Bronchial epithelial cell (primary cell): ENCODE results near the gene FBXO28. TPM values are rescaled to one million over a fixed set of nuclear protein-coding genes. Genes with fewer than 3 reads are reported as not detected.
A peak's percentile ranks its signal among the peaks of the same experiment; 100 is the strongest.
"Not testable (repeated sequence)": the region's sequence is repeated elsewhere in the genome, so short reads cannot be mapped to it uniquely, and the experiment has no call there.

Experiments
- DNase-seq: peaks from one replicate; pipeline ENCODE4 v3.0.0-alpha.2; 2010; ENCODE audit warnings: low read depth
- FAIRE-seq: peaks from 2 replicates; lab custom pipeline; 2011; peaks lifted over from hg19 to GRCh38; lab: Jason Lieb, UNC
- H3K27me3 ChIP-seq: 2 replicates; pipeline ENCODE4 v1.5.1; 2011; ENCODE audit warnings: low read length; ENCODE audit not compliant: control insufficient read depth, insufficient read depth
- H3K36me3 ChIP-seq: 2 replicates; pipeline ENCODE4 v1.5.1; 2011; ENCODE audit warnings: low read length; ENCODE audit not compliant: control insufficient read depth, insufficient read depth
- H3K4me3 ChIP-seq: 2 replicates; pipeline ENCODE4 v1.5.1; 2011; ENCODE audit warnings: mild to moderate bottlenecking, low read depth, low read length, control low read depth
- total RNA-seq: library from RNA; depleted of rRNA; stranded (reverse); fragments of >200 nt; gene quantifications from 2 replicates; pipeline ENCODE4 v1.2.1, GENCODE V29; 2014
- TF ChIP-seq, protein P1 (sequence below): IDR thresholded peaks from 2 replicates; pipeline ENCODE4 v1.5.1; 2011; ENCODE audit warnings: mild to moderate bottlenecking, moderate library complexity, low read length, control low read depth, inconsistent platforms; ENCODE audit not compliant: insufficient read depth, severe bottlenecking

Gene FBXO28
- total RNA-seq, 1 donor from 2014 or later, result 35.8 TPM

DNA sequence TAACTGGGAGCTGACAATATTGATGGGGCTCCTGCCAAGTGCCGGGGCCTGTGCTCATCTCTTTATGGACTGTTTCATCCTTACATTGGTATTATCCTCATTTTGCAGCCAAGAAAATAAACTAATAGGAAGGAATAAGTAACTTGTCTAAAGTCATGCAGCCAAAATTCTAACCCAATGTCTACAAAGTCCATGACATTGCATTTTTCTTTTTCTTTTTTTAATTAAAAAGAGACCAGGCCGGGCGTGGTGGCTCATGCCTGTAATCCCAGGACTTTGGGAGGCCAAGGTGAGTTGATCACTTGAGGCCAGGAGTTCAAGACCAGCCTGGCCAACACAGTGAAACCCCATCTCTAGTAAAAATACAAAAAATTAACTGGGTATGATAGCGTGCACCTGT, 87.9 kb downstream of the FBXO28 start:
- Histone ChIP-seq H3K4me3 (no peak overlapping the region), H3K27me3 (no peaks in the 10 kb centered on the region), H3K36me3 (no peaks in the 10 kb centered on the region)
- DNase-seq (no peak), FAIRE-seq (no peak)
- TF ChIP-seq, protein P1, sequence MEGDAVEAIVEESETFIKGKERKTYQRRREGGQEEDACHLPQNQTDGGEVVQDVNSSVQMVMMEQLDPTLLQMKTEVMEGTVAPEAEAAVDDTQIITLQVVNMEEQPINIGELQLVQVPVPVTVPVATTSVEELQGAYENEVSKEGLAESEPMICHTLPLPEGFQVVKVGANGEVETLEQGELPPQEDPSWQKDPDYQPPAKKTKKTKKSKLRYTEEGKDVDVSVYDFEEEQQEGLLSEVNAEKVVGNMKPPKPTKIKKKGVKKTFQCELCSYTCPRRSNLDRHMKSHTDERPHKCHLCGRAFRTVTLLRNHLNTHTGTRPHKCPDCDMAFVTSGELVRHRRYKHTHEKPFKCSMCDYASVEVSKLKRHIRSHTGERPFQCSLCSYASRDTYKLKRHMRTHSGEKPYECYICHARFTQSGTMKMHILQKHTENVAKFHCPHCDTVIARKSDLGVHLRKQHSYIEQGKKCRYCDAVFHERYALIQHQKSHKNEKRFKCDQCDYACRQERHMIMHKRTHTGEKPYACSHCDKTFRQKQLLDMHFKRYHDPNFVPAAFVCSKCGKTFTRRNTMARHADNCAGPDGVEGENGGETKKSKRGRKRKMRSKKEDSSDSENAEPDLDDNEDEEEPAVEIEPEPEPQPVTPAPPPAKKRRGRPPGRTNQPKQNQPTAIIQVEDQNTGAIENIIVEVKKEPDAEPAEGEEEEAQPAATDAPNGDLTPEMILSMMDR, result no peak

DNA sequence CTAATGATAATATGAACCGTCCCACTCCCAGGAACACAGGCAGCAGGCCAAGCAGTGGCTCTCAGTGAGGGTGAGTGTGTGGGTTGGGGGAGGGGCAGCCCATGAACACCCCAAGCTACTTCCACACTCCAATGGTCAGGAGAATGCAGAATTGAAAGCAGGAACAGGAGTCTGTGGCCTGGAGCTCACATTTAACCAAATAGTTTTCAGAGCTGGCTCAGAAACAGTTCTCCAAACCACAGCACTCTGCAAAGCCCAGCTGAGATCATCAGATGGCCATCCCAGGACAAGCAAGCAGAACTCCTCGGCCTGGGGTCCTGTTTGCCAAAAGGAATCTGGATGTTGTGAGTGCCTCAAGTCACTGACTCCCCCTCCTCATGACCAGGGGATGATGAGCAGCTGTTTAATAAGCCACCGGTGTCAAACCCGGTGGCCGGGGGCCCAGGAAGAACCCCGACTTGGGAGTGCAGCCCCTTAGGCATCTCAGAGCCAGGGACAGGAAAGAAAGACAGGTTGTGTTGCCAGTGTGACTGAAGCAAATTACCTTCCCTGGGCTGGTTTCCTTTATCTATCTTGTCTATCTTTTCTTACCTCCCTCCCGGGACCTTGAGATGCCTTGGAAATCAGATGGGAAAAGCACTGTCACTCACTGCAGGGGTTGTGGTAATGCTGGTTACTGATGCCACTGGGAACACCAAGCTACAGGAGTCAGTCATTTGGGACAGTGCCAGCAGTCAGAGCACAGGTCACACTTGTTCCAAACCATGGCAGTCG, 89.5 kb downstream of the FBXO28 start:
- Histone ChIP-seq H3K36me3 (no peaks in the 10 kb centered on the region), H3K4me3 (no peak overlapping the region), H3K27me3 (no peaks in the 10 kb centered on the region)
- TF ChIP-seq, protein P1, result no peak
- DNase-seq (no peak), FAIRE-seq (no peak)

DNA sequence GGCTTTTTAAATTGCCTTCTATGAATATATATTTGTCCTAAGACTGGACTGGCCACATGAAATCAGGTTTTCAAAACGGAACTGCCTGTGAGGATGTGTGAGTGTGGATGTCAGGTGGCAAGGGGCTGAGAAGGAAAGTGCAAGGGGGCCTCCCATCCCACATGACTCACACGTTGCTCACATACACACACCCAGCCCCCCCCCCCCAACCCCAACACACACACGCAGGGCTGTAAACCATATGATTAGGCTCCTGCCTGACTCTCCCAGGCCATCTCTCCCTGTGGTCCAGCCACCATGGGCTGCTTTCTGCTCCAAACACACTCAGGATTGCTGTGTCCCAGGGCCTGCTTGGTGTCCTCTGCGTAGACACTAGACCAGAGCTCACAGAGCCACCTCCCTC, 91.5 kb downstream of the FBXO28 start:
- no peak for FAIRE-seq
- no peaks in the 10 kb centered on the region for H3K36me3 ChIP-seq
- H3K27me3 ChIP-seq, result no peaks in the 10 kb centered on the region
- no peak overlapping the region for H3K4me3 ChIP-seq
- TF ChIP-seq, protein P1, result no peak
- peak; percentile 82 for DNase-seq

DNA sequence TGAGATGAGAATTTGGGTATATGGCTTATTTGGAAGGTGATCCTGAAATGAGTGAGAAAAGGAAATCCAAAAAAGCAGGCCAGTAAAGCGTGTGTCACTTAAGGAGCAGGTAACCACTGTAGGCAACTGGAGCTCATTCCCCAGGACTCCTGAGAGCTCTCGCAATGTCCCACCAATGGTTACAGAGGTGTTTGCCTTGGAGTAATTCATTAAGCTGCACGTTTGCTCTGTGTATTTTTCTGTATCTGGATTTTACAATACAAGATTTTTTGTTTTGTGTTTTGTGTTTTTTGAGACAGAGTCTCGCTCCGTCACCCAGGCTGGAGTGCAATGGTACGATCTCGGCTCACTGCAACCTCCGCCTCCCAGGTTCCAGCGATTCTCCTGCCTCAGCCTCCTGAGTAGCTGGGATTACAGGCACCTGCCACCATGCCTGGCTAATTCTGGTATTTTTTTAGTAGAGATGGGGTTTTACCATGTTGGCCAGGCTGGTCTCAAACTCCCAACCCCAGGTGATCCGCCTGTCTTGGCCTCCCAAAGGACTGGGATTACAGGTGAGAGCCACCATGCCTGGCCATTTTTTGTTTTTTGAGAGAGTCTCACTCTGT, 92.1 kb downstream of the FBXO28 start:
- H3K27me3 ChIP-seq, H3K36me3 ChIP-seq, H3K4me3 ChIP-seq, FAIRE-seq, DNase-seq: not testable (repeated sequence)

DNA sequence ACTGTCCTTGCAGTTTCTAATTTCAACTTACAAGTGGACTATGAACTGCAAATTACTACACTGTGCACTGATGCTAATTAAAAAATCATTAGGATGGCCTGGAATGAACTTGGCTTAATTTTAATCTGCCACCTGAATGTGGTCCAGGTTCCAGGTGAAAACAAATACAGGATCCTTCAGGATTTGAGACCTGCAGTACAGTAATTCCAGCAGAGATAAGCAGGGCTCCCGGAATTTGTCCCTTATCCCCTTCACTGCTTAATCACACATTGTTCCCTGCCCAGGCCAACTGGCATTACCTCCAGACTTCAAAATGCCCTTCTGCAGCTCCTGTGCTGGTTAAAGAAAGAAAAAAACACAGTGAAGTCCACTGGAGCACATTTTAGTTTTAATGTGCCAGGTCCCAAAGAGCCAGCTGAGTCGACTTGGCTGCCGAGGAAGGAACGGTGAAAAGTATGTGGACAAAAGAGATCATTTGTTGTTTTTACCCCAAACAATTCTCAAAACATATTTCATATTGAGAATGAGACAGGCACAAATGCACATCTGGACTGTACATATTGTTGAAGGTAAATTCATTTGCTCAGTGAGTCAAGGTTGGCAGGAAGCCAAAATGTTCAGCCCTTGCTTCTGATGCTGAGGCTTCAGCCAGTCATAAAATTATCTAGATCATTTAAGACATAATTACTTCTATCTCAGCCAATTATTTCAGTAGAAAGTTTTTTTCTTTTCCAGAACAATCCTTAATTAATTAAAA, 97.5 kb downstream of the FBXO28 start:
- no peak overlapping the region for H3K4me3 ChIP-seq

More for the DNA sequence above, 97.5 kb downstream of the FBXO28 start:
- DNase-seq (peak; percentile 81), FAIRE-seq (no peak)
- no peaks in the 10 kb centered on the region for H3K27me3 ChIP-seq
- TF ChIP-seq, protein P1, result no peak
- no peaks in the 10 kb centered on the region for H3K36me3 ChIP-seq

Other genes with a start within 250 kb of the FBXO28 start
- gene DEGS1, start 69.1 kb downstream of the FBXO28 start, total RNA-seq, result 22.5 and 30.0 TPM in 2 replicates
- 15.5 and 23.7 TPM in 2 replicates for gene NVL, start 216.1 kb downstream of the FBXO28 start, total RNA-seq
- 70.3 and 146 TPM in 2 replicates for gene CNIH4, start 242.8 kb downstream of the FBXO28 start, total RNA-seq